Activated naive CD8-positive, alpha-beta T cell treated with anti-CD3 and anti-CD28 coated beads, Interleukin-2, amount 50 U/mL, for 16 hours (primary cell): Measurements from ENCODE around the gene ME3.
"Not testable (repeated sequence)": the region's sequence is repeated elsewhere in the genome, so short reads cannot be mapped to it uniquely, and the experiment has no call there.

Source experiments
- DNase-seq: peaks from one replicate; pipeline ENCODE4 v3.0.0-alpha.2; 2020; ENCODE audit warnings: low read depth, low spot score

The ME3 gene

GRCh38 chr11:86433361-86434095, 238.9 kb downstream of the ME3 start:
- DNase-seq = not testable (repeated sequence)

- no peak for DNase-seq
Observed at GRCh38 chr11:86431258-86431657, 241.2 kb downstream of the ME3 start.

- DNase-seq = no peak
Observed at GRCh38 chr11:86427441-86427840, 245.0 kb downstream of the ME3 start.

- DNase-seq = not testable (repeated sequence)
Observed at GRCh38 chr11:86423488-86423887, 248.9 kb downstream of the ME3 start.

- DNase-seq = no peak
Observed at GRCh38 chr11:86422371-86422770, 250.0 kb downstream of the ME3 start.

- DNase-seq = no peak
Observed at GRCh38 chr11:86421946-86422345, 250.5 kb downstream of the ME3 start.

DNA sequence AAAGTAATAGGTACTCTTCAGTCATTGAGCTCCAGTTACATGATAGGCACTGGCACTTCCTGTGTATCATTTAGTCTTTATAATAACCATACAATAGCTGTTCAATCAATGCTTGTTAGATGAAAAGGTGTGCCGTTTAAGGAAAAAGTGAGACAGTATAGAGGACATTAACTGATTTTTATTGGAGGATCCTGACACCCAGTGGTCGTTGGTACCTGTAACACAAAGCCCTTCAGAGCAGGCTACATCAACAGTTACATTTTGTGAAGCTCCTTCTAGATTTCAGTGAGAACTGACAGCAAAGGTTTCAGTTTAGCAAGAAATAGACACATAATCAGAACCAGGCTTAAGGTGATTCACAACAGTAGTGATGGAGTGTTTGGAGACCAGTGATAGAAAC, 253.5 kb downstream of the ME3 start:
- DNase-seq = no peak

DNA sequence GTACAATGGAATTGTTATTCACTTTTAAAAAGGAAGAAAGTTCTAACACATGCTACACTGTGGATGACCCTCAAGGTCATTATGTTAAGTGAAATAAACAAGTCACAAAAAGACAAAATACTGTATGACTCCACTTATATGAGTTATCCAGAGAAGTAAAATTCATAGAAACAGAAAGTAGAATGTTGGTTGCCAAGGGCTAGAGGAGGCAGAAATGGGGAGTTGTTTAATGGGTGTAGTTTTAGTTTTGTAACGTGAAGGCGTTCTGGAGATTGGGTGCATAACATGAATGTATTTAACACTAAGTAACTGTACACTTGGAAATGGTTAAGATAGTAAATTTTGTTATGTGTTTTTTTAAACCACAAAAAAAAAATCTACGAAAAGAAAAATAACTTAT, 253.9 kb downstream of the ME3 start:
- DNase-seq = no peak

GRCh38 chr11:86418106-86418505, 254.3 kb downstream of the ME3 start:
- no peak for DNase-seq

DNA sequence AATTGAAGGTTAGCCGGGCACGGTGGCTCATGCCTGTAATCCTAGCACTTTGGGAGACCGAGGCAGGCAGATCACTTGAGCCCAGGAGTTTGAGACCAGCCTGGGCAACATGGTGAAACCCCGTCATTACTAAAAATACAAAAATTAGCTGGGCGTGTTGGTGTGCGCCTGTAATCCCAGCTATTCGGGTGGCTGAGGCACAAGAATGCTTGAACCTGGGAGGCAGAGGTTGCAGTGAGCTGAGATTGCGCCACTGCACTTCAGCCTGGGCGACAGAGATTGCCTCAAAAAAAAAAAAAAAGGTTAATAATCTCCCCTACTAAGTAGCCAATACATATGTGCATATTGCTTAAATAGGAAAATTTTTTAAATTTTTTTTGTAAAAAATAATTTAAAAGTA, 255.5 kb downstream of the ME3 start:
- not testable (repeated sequence) for DNase-seq

GRCh38 chr11:86416494-86416893, 255.9 kb downstream of the ME3 start:
- no peak for DNase-seq

DNA sequence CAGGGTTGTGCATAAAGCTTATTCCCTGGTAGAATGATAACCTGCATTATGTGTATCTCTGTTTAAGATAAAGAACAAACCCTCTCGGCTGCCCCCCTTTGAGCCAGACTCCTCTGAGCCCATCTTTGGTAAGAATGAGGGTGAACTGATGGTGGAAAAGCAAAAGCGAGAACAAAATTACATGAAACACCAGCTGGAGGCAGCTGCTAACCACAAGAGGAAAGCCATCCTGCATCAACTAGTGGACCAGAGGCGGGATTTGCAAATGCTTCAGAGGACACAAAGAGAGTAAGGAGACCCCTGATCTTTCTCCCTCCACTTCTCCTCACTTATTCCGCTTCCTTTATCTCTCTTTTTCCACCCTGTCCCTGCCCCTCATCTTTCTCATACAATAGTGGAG, 257.4 kb downstream of the ME3 start:
- no peak for DNase-seq

DNA sequence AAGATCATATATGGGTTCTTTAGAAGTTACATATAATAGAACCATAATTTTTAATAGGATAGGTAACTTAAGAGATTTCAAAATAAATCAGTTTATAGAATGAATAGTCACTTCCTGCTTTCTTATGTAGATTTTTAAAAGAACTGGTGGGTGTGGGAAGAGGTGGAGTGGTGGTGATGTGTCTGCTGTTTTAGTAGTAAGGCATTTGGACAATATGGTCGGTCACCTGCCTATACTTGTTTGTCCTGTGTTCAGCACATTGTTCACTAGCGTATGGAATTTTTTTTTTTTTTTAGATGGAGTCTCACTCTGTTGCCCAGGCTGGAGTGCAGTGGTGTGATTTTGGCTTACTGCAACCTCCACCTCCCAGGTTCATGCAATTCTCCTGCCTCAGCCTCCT, 258.4 kb downstream of the ME3 start:
- DNase-seq = no peak

DNA sequence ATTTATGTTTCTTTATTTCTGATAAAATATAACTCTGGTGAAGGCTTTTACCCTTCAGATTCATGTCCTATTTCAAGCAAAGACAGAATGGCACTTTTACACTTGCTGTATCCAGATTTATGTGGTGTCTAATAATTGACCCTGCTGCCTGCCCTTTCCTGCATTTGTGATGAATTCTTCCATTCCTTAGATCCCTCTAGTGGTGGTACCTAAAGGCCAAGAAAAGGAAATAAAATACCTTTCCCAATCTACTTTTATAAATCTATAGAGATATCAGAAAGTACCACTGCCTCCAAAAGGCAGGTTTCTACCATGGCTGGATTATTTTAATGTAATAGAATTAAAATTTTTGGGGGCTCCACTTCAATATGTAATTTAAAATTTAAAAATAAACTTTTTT, 263.6 kb downstream of the ME3 start:
- DNase-seq = no peak

DNA sequence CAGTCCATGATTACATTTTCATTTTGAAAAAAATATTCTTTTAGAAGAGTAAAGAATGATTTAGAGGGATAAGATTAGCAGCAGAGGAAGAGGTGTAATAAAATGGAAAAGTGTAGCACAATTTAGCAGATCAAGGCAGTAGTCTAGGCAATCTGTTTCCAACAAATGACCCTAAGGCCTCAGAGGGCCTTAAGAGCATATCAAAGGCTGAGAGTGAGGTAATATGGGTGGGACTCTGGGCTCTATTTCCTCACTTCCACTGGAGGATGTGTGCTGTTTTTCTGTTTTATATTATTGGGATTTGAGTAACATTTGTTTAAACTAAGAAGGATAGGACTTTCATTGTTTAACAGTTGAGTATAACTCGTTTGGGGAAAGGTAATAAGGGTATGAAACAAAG, 269.0 kb downstream of the ME3 start:
- DNase-seq = no peak

- no peak for DNase-seq
Observed at GRCh38 chr11:86398106-86398505, 274.3 kb downstream of the ME3 start.

DNA sequence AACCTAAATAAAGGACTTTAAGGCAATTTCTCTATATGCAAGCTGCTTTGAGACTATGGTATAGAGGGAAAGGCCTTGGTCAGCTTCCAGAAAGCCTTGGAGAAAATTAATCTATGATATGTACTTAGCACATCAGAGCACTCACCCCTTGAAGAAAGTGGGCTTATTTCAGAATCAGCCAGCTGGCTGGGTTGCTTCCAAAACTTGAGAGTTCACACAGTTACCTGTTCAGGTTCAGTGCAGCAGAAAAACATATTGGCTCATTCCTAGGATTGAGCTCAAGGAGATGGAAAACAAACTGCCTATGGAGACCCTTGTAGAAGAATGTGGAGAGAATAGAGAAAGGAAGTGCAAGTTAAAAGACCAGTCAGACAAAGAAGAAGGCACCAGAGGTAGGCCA, 275.1 kb downstream of the ME3 start:
- DNase-seq = no peak

DNA sequence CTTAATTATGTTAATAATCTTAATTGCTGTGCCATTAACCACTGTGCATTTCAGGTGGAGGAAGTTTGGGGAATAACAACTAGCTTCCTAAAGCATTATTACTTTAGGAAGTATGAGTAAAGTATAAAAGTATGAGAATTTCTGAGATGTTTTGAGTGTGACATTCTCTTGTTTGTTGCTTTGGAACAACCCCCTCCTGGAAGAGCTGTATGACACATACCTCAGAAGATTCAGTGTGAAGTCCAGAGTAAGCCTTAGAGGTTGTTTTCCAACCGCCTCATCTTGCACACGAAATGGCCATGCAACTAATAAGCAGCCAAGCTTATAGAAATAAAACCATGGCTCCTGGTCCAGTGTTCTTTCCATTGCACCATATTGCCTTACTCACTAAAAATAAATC, 276.0 kb downstream of the ME3 start:
- DNase-seq = no peak

- no peak for DNase-seq
Observed at GRCh38 chr11:86395061-86395551, 277.3 kb downstream of the ME3 start.
